Stimulated activated CD4-positive, alpha-beta T cell treated with anti-CD3 and anti-CD28 coated beads, Interleukin-4, amount 100 ng/mL, for 4 hours (primary cell): ENCODE measurements around the gene ZFTA.
"Not testable (repeated sequence)": the region's sequence is repeated elsewhere in the genome, so short reads cannot be mapped to it uniquely, and the experiment has no call there.

ENCODE experiments used
- DNase-seq, 2 experiments: peaks; one replicate each; pipeline ENCODE4 v3.0.0-alpha.2; 2020

ZFTA gene

DNA sequence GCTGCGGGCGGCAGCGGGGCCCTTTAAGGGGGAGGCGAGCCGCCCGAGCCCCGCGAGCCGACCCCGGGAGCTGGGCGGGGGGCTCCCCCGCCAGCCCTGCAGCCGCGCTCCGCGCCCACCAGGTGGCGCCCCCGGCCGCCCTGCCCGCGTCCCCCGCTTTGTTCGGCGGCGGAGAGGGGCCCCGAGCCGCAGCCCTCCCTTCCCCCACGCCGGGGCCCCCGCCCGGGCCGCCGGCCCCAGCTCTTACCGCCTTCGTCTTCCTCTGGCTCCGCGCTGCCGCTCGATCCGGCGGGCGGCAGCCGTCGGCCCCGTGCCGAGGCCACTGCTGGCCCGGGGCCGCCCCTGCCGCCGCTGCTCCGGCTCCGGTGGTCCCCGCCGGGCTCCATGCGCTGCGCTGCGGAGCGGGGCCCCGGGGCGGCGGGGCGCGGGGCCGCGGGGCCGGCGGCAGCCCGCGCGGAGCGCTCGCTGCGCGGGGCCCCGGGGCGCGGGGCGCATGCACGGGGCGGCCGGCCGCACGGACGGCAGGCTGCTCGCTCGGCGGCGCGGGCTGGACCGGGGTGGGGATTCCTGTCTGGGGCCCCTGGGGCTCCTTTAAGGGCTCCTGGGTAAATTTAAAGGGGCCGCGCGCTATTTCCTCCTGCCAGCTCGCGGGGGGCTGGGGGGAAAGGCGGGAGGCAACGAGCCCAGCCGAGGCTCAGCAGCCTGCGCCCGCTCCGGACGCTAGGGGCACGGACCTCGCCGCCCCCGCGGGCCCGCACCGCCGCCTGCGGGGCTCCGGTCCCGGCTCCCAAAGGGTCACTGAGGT, at the start of gene ZFTA:
TSS of gene ZFTA (minus strand) at position 539 of the 805 bp plus-strand sequence. CDS start at position 386, 153 bp downstream.
- peak; percentile 40 to 62 for DNase-seq

- no peak for DNase-seq
Measured at GRCh38 chr11:63817758-63818498, 49.4 kb upstream of the ZFTA start.

- no peak for DNase-seq
Measured at GRCh38 chr11:63816732-63817131, 48.2 kb upstream of the ZFTA start.

GRCh38 chr11:63816166-63816565, 47.6 kb upstream of the ZFTA start:
- no peak for DNase-seq

DNA sequence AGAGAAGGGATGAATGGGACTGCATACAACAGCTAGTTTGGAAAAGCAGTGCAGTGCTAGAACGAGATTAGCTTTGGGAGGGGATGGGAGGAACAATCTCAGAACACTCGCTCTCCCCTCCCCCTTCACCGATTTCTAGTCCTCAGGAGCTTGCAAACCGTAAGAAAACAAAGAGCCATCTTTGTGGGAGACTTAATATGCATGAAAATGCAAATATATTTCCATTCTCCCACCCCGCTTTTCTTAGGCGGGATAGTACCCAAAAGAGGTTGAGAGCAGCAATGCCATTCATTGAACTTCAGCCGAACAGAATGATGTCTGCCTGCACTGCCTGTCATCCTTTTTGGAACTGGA, 45.8 kb upstream of the ZFTA start:
- no peak for DNase-seq

- DNase-seq = peak; percentile 7 to 37
Measured at GRCh38 chr11:63813563-63814382, 45.2 kb upstream of the ZFTA start.

DNA sequence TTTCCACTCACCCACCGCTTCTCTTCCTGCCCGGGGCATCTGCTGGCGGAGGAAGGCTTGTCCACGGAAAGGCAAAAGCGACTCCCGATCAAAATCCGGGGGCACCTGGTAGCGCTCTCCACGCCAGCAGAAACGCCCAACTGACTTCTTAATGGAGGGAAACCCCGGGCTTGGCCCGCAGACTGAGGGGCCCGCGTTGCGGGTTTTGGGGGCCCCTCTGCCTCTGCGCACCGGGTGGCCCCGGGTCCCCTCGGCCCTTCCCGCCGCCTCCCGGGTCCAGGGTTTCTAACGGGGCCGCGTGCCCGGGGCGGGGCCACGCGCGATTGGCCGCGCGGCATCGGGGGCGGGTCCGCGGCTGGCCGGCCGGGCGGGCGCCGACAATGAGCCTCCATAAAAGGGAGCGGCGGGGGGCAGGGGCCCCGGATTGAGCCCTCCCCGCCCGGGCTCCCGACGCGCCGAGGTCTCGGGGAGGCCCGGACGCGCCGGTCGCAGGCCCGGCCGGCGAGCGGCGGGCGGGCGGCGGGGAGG, 44.5 kb upstream of the ZFTA start, which contains the start of gene SPINDOC:
TSS of gene SPINDOC (plus strand) at position 422 of the 528 bp plus-strand sequence. CDS start 231 bp downstream, outside the sequence.
- peak; percentile 54 to 70 for DNase-seq

DNA sequence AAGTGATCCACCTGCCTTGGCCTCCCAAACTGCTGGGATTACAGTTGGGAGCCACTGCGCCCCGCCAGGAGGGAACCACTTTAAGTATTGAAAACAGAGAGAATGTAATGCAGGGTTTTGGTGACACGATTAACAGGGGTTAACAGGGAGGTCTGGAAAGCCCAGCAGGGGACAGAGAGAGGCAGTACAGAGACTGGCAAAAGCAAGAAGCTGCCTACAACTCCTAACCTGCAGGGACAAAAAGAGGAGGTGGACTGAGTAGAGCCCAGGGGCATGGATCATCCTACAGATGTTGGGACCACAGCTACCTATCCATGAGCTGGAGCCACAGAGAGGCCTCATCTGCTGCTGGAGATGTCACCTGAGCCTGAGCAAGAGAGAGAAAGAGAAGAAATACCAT, 42.9 kb upstream of the ZFTA start:
- no peak for DNase-seq

DNA sequence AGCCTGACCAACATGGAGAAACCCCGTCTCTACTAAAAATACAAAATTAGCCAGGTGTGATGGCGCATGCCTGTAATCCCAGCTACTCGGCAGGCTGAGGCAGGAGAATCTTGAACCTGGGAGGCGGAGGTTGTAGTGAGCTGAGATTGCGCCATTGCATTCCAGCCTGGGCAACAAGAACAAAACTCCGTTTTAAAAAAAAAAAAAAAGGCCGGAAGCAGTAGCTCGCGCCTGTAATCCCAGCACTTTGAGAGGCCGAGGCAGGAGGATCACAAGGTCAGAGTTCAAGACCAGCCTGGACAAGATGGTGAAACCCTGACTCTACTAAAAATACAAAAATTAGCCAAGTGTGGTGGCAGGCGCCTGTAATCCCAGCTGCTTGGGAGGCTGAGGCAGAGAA, 41.8 kb upstream of the ZFTA start:
- DNase-seq = not testable (repeated sequence)

GRCh38 chr11:63805844-63806415, 37.4 kb upstream of the ZFTA start:
- no peak for DNase-seq

GRCh38 chr11:63804259-63804658, 35.7 kb upstream of the ZFTA start:
- DNase-seq = no peak

DNA sequence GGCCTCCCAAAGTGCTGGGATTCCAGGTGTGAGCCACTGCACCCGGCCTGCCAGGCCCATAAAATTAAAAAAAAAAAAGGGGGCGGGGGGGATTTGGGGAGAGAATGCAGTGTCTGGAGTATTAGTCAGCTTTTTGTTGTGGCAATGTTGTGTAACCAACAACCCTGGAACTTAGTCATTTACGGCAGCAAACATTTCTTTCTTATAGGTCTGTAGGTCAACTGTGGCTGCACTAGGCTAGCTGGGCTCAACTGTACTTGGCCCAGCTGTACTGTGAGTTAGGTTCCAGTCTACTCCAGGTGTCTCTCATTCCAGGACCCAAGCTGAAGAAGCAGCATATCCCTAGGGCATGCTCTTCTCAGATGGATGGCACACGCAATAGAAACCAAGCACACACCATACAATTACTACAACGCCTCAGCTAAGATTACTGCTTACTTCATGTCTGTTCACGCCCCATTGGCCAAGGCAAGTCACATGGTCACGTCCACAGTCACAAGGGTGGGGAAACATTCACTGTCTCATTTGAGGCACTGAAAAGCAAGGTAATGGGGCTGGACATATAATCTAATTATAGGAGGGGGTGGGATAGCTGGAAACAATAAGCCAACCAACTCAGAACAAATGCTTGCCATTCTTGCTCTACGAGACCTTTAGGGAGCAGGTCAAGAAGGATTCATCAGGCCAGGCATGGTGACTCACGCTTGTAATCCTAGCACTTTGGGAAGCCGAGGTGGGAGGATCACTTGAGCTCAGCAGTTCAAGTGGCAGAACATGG, 34.3 kb upstream of the ZFTA start:
- no peak for DNase-seq

GRCh38 chr11:63800921-63801320, 32.3 kb upstream of the ZFTA start:
- DNase-seq = no peak

- no peak for DNase-seq
Measured at GRCh38 chr11:63795066-63795465, 26.5 kb upstream of the ZFTA start.

- DNase-seq = no peak
Measured at GRCh38 chr11:63793161-63793560, 24.6 kb upstream of the ZFTA start.

GRCh38 chr11:63791495-63792167, 23.1 kb upstream of the ZFTA start:
- DNase-seq = no peak

GRCh38 chr11:63785823-63786222, 17.2 kb upstream of the ZFTA start:
- DNase-seq = no peak

DNA sequence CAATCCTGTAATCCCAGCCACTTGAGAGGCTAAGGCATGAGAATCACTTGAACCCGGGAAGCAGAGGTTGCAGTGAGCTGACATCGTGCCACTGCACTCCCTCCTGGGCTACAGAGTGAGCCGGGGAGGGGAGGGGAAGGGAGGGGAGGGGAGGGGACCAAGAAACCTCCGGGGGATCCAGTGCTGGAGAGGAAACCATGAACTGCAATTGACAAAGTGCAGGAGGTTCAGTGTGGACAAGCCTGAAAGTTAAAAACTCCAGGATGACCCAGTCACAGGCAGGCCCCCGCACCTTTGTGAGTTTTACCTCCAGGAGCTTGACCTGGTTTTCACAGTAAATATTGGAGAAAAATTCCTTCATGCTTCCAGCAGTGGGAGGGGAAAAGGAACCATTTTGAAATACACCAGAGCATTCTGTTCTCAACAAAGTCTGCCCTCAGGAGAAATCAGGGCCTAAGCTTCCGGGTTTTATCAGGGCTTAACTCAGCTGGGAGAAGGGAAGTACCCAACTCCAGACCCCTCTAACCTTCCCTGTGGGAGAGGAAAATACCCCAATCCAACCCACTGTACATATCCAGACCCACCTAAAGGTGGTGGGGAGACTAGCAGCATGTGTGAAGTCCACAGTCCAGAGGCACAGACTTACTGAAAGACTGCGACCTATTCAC, 15.5 kb upstream of the ZFTA start:
- DNase-seq = no peak

DNA sequence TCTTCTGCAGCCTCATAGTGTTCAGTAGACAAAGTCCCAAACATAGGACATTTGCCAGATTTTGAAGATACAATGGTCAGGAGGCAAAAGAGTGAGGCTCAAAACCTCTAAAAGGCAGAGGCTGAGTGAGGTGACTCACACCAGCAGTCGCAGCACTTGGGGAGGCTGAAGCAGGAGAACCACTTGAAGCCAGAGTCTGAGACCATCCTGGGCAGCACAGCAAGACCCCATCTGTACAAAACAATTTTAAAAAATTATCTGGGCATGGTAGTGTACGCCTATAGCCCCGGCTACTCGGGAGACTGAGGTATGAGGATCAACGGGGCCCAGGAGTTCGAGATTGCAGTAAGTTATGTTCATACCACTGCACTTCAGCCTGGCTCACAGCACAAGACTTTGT, 14.2 kb upstream of the ZFTA start:
- DNase-seq = no peak

GRCh38 chr11:63779039-63779438, 10.5 kb upstream of the ZFTA start:
- no peak for DNase-seq

GRCh38 chr11:63775191-63775590, 6.6 kb upstream of the ZFTA start:
- no peak for DNase-seq
